Uterus (tissue), 2 donors: ENCODE data around the gene MAGEE1.

Experiments
- CTCF ChIP-seq, 4 experiments: fragments of 200-600 bp in 2 of 4; fragments of 450-650 bp in 2 of 4; sonication (generic) in 2 of 4; IDR thresholded peaks; one replicate each; pipeline ENCODE4 v1.5.1; 2016 to 2019; ENCODE audit warnings: antibody characterized with exemption in 4 of 4, mild to moderate bottlenecking in 2 of 4, moderate library complexity in 1 of 4
- POLR2A ChIP-seq, 2 donors: fragments of 450-650 bp; IDR thresholded peaks; one replicate each; pipeline ENCODE4 v1.6.1; 2016; ENCODE audit warnings: antibody characterized with exemption in 2 of 2, mild to moderate bottlenecking in 1 of 2, moderate library complexity in 1 of 2

- no peak for TF ChIP-seq CTCF (IDR thresholded peaks at IDR 0.05)
- TF ChIP-seq POLR2A (IDR thresholded peaks at IDR 0.05): no peak
These were observed 6.7 kb downstream of the MAGEE1 start for GRCh38 chrX:76434103-76434741.
